K562 (cell line): ENCODE measurements around the gene WTAP. TPM values are rescaled to one million over a fixed set of nuclear protein-coding genes. Genes with fewer than 3 reads are reported as not detected.

Experiments used
- CBFA2T2 ChIP-seq: fragments of 450-650 bp; conservative IDR thresholded peaks from 2 replicates; pipeline ENCODE4 v1.6.1; 2017; ENCODE audit warnings: mild to moderate bottlenecking
- CHD2 ChIP-seq: IDR thresholded peaks from 2 replicates; pipeline ENCODE4 v1.6.1; 2011; ENCODE audit warnings: low read depth, low read length
- DPF2 ChIP-seq: fragments of 450-650 bp; IDR thresholded peaks from 2 replicates; pipeline ENCODE4 v1.6.1; 2016
- GATA2 ChIP-seq: sonication (generic); formaldehyde crosslinking; IDR thresholded peaks from 2 replicates; pipeline ENCODE4 v1.4.0; 2020; ENCODE audit warnings: mild to moderate bottlenecking, missing genetic modification reagents
- GATAD2B ChIP-seq: fragments of 450-650 bp; IDR thresholded peaks from 2 replicates; pipeline ENCODE4 v1.6.1; 2017; ENCODE audit warnings: mild to moderate bottlenecking, borderline replicate concordance
- KDM1A ChIP-seq, 2 experiments: fragments of 450-650 bp; IDR thresholded peaks; 2 replicates each; pipeline ENCODE4 v1.6.1; 2016; ENCODE audit warnings: mild to moderate bottlenecking in 2 of 2
- NEUROD1 ChIP-seq: fragments of 150-350 bp; IDR thresholded peaks from 2 replicates; pipeline ENCODE4 v1.6.1; 2014; ENCODE audit warnings: borderline replicate concordance, low read length, low read depth; ENCODE audit not compliant: partially characterized antibody
- PHF21A ChIP-seq: fragments of 450-650 bp; IDR thresholded peaks from 2 replicates; pipeline ENCODE4 v1.6.1; 2017; ENCODE audit warnings: low read depth, borderline replicate concordance
- POLR2H ChIP-seq: IDR thresholded peaks from 2 replicates; pipeline ENCODE4 v1.6.1; 2016; ENCODE audit warnings: missing genetic modification characterization, low read depth, mild to moderate bottlenecking, control low read depth, missing compliant biosample characterization, moderate library complexity
- SIN3B ChIP-seq: fragments of 450-650 bp; IDR thresholded peaks from 2 replicates; pipeline ENCODE4 v1.6.1; 2017; ENCODE audit warnings: low read depth, mild to moderate bottlenecking, moderate library complexity
- SREBF2 ChIP-seq: sonication (generic); formaldehyde crosslinking; IDR thresholded peaks from 2 replicates; pipeline ENCODE4 v1.4.0; 2020; ENCODE audit warnings: mild to moderate bottlenecking, missing genetic modification reagents
- SRSF7 ChIP-seq: fragments of 200-400 bp; formaldehyde crosslinking; optimal IDR thresholded peaks from 2 replicates; pipeline ENCODE3; 2017; ENCODE audit warnings: mild to moderate bottlenecking, low read depth, low read length
- XRCC5 ChIP-seq: fragments of 200-400 bp; formaldehyde crosslinking; IDR thresholded peaks from 2 replicates; pipeline ENCODE4 v1.6.1; 2017; ENCODE audit warnings: low read depth, mild to moderate bottlenecking, low read length
- ZBTB49 ChIP-seq: sonication (generic); formaldehyde crosslinking; IDR thresholded peaks from 2 replicates; pipeline ENCODE4 v1.8.0; 2022; ENCODE audit warnings: missing genetic modification reagents, mild to moderate bottlenecking, borderline replicate concordance
- ZBTB7A ChIP-seq: IDR thresholded peaks from 2 replicates; pipeline ENCODE4 v1.6.1; 2011; ENCODE audit warnings: low read depth, mild to moderate bottlenecking, low read length, moderate library complexity, borderline replicate concordance; ENCODE audit not compliant: control insufficient read depth
- ZFP30 ChIP-seq: fragments of 250-450 bp; sonication (Bioruptor Pico); IDR thresholded peaks from 2 replicates; pipeline ENCODE4 v1.8.0; 2022; ENCODE audit warnings: moderate library complexity, mild to moderate bottlenecking, inconsistent platforms, borderline replicate concordance
- ZFPM2 ChIP-seq: fragments of 250-450 bp; sonication (Bioruptor Pico); IDR thresholded peaks from 2 replicates; pipeline ENCODE4 v1.5.1; 2022; ENCODE audit warnings: mild to moderate bottlenecking
- ZNF3 ChIP-seq: fragments of 250-450 bp; sonication (Bioruptor Pico); IDR thresholded peaks from 2 replicates; pipeline ENCODE4 v1.5.0; 2021; ENCODE audit warnings: mild to moderate bottlenecking, moderate library complexity
- ZNF347 ChIP-seq: fragments of 450-650 bp; formaldehyde crosslinking; IDR thresholded peaks from 2 replicates; pipeline ENCODE4 v1.4.0; 2020; ENCODE audit warnings: low read depth, mild to moderate bottlenecking, moderate library complexity
- polyA plus RNA-seq, 8 experiments: library from polyadenylated mRNA; depleted of rRNA in 4 of 8; stranded (reverse) in 5 of 8; unstranded in 3 of 8; fragments of >200 nt; fragmentation: Nextera tagmentation in 2 of 8; fragmentation: Illumina TruSeq in 1 of 8; extraction: Ambion mirVana in 2 of 8; extraction: Trizol in 1 of 8; gene quantifications; 2 replicates each; pipeline versions ENCODE4 v1.2.1 to v1.2.3, GENCODE V29; 2011 to 2014; ENCODE audit warnings: inconsistent platforms in 1 of 8, missing spikeins in 1 of 8
- total RNA-seq, 7 experiments: library from RNA; depleted of rRNA in 6 of 7; stranded (reverse); fragments of >200 nt in 6 of 7; fragmentation: Illumina TruSeq in 2 of 7; extraction: Trizol in 2 of 7; gene quantifications; 2 replicates each; pipeline versions ENCODE4 v1.2.1 to v1.2.3, GENCODE V29; 2011 to 2021; ENCODE audit warnings: low replicate concordance in 1 of 7
- TF ChIP-seq, protein P1 (sequence below): fragments of 450-650 bp; IDR thresholded peaks from 2 replicates; pipeline ENCODE4 v1.6.1; 2017; ENCODE audit warnings: mild to moderate bottlenecking, moderate library complexity
- TF ChIP-seq, protein P2 (sequence below): fragments of 450-650 bp; IDR thresholded peaks from 2 replicates; pipeline ENCODE4 v1.6.1; 2017; ENCODE audit warnings: antibody characterized with exemption, mild to moderate bottlenecking

Gene WTAP
- total and polyA plus RNA-seq, 9 of the 15 experiments (the other 6 are each of a cell fraction or from before 2014, with no cell fraction given), result 52.4 to 156 (median 110) TPM

DNA sequence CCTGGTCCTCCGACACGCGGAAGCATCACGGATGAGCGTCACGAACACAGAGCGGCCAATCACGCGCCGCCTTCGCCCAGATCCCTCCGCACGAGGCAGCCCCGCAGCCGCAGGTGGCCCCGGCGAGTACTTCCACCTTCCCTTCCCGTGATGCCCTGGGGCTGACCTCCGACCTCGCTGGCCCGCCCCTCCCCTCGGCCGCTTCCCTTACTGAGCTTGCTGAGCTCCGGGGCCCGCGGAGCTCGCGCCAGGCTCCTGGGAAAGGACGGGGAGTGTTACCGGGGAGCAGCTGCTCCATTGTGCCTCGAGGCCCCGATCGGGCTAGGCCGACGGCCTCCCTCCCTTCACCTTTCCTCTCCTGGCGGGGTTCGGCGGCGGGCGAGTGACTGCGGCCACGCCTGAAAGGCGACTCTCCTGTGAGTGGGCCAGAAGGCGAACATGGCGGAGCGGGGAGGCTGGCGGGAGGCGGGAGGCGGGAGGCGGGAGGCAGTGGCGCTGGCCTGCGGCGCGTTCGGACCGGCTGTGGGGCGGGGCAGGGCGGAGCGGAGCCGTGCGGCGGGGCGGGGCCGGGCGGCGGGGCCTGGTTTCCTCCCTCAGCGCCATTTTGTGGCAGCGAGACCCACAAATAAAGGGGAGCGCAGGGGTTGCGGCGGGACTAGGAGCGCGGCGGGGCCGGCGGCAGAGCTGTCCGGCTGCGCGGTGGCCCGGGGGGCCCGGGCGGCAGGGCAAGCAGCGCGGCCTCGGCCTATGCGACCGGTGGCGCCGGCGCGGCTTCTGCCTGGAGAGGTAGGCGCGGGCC lies at the start of gene WTAP (continued):
- TF ChIP-seq ZBTB49 (CRISPR knock-in tag) (peak; percentile 99), SRSF7 (no peak), SREBF2 (CRISPR knock-in tag) (peak; percentile 98), ZNF347 (CRISPR knock-in tag) (no peak), XRCC5 (peak; percentile 82), ZNF3 (CRISPR knock-in tag) (no peak), POLR2H (tag) (peak; percentile 97), DPF2 (peak; percentile 71; the same call in 1 of the 2 replicates), GATA2 (no peak), KDM1A (IDR thresholded peaks at IDR 0.05) (peak in 1 of 2 experiments; percentile 63; a peak in 1 of 4 replicates), NEUROD1 (peak; percentile 47), PHF21A (0 out of 2 replicates have a peak, but pooled peaks have one; percentile 78), ZBTB7A (peak; percentile 60; the same call in 1 of the 2 replicates), GATAD2B (peak; percentile 97), ZFPM2 (CRISPR knock-in tag) (0 out of 2 replicates have a peak, but pooled peaks have one; percentile 5), SIN3B (peak; percentile 54), CHD2 (peak; percentile 94), ZFP30 (CRISPR knock-in tag) (no peak), CBFA2T2 (peak; percentile 28; the same call in 1 of the 2 replicates)
- TF ChIP-seq, protein P1, sequence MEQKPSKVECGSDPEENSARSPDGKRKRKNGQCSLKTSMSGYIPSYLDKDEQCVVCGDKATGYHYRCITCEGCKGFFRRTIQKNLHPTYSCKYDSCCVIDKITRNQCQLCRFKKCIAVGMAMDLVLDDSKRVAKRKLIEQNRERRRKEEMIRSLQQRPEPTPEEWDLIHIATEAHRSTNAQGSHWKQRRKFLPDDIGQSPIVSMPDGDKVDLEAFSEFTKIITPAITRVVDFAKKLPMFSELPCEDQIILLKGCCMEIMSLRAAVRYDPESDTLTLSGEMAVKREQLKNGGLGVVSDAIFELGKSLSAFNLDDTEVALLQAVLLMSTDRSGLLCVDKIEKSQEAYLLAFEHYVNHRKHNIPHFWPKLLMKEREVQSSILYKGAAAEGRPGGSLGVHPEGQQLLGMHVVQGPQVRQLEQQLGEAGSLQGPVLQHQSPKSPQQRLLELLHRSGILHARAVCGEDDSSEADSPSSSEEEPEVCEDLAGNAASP, result no peak
- TF ChIP-seq, protein P2, sequence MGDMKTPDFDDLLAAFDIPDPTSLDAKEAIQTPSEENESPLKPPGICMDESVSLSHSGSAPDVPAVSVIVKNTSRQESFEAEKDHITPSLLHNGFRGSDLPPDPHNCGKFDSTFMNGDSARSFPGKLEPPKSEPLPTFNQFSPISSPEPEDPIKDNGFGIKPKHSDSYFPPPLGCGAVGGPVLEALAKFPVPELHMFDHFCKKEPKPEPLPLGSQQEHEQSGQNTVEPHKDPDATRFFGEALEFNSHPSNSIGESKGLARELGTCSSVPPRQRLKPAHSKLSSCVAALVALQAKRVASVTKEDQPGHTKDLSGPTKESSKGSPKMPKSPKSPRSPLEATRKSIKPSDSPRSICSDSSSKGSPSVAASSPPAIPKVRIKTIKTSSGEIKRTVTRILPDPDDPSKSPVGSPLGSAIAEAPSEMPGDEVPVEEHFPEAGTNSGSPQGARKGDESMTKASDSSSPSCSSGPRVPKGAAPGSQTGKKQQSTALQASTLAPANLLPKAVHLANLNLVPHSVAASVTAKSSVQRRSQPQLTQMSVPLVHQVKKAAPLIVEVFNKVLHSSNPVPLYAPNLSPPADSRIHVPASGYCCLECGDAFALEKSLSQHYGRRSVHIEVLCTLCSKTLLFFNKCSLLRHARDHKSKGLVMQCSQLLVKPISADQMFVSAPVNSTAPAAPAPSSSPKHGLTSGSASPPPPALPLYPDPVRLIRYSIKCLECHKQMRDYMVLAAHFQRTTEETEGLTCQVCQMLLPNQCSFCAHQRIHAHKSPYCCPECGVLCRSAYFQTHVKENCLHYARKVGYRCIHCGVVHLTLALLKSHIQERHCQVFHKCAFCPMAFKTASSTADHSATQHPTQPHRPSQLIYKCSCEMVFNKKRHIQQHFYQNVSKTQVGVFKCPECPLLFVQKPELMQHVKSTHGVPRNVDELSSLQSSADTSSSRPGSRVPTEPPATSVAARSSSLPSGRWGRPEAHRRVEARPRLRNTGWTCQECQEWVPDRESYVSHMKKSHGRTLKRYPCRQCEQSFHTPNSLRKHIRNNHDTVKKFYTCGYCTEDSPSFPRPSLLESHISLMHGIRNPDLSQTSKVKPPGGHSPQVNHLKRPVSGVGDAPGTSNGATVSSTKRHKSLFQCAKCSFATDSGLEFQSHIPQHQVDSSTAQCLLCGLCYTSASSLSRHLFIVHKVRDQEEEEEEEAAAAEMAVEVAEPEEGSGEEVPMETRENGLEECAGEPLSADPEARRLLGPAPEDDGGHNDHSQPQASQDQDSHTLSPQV, result peak; percentile 97
